Lower lobe of right lung (tissue), 2 donors: Measurements from ENCODE around the gene AGMO. TPM values are rescaled to one million over a fixed set of nuclear protein-coding genes. Genes with fewer than 3 reads are reported as not detected.

Experiments
- ATAC-seq, 2 donors: fragments of 200-7000 bp; cut with Tn5 transposase; one replicate each; pipeline ENCODE4 v1.9.1; 2020 to 2022; ENCODE audit warnings: mild to moderate bottlenecking in 2 of 2, moderate library complexity in 2 of 2
- DNase-seq: peaks from one replicate; pipeline ENCODE4 v3.0.0-alpha.2; 2020
- H3K27ac ChIP-seq: fragments of 200-600 bp; one replicate; pipeline ENCODE4 v1.8.0; 2022
- H3K27me3 ChIP-seq: fragments of 200-600 bp; one replicate; pipeline ENCODE4 v1.8.0; 2022; ENCODE audit warnings: low read depth
- H3K36me3 ChIP-seq: fragments of 200-600 bp; one replicate; pipeline ENCODE4 v1.8.0; 2022; ENCODE audit warnings: mild to moderate bottlenecking
- H3K4me1 ChIP-seq: fragments of 200-600 bp; one replicate; pipeline ENCODE4 v1.8.0; 2022
- H3K4me3 ChIP-seq: fragments of 200-600 bp; one replicate; pipeline ENCODE4 v1.8.0; 2022; ENCODE audit warnings: mild to moderate bottlenecking
- H3K9me3 ChIP-seq: fragments of 200-600 bp; one replicate; pipeline ENCODE4 v1.8.0; 2022
- intact Hi-C: fragments of 100-400 bp; cut with DNase I; formaldehyde crosslinking; loops from one replicate; pipeline ENCODE4 v1.11.0; 2022
- total RNA-seq: library from RNA; stranded (reverse); fragmentation: NEBNext Ultra II Directional; extraction: Animal tissue kit (Norgen Biotek cat#: 25700); gene quantifications from one replicate; pipeline ENCODE4 v1.2.1, GENCODE V29; 2021
- TF ChIP-seq, protein P1 (sequence below): fragments of 200-600 bp; IDR thresholded peaks from one replicate; pipeline ENCODE4 v1.8.0; 2022; ENCODE audit warnings: antibody characterized with exemption, mild to moderate bottlenecking
- donor health status: DM: no; HTN: yes; CAD: no; lungs with severe emphysema.

The AGMO gene
- total RNA-seq, 1 donor from 2014 or later = not detected

DNA sequence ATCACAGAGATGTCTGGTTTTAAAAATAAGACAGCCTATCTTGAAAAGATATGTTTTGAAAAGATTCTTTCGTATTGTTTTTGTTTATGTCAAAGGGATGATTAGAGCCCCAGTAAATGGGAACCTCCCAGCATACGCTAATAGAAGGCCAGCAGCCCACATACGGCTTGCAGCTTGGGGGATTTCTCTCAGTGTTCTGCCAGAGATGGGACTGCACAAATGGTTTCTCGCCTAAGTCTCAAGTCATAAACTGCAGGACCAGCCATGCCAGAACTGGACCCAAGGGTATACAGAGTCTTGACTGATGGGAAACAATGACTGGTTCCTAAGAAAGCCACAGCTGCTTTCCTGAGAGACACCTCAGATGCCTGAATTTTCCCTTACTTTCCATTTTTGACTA lies 352.4 kb downstream of the AGMO start:
- Histone ChIP-seq H3K4me1 (no peaks in the 10 kb centered on the region), H3K27ac (no peak overlapping the region), H3K4me3 (no peak overlapping the region), H3K9me3 (no peaks in the 10 kb centered on the region), H3K36me3 (no peaks in the 10 kb centered on the region), H3K27me3 (no peaks in the 10 kb centered on the region)
- intact Hi-C loops = no loop called here
- ATAC-seq (no peak), DNase-seq (no peak)
- TF ChIP-seq, protein P1, sequence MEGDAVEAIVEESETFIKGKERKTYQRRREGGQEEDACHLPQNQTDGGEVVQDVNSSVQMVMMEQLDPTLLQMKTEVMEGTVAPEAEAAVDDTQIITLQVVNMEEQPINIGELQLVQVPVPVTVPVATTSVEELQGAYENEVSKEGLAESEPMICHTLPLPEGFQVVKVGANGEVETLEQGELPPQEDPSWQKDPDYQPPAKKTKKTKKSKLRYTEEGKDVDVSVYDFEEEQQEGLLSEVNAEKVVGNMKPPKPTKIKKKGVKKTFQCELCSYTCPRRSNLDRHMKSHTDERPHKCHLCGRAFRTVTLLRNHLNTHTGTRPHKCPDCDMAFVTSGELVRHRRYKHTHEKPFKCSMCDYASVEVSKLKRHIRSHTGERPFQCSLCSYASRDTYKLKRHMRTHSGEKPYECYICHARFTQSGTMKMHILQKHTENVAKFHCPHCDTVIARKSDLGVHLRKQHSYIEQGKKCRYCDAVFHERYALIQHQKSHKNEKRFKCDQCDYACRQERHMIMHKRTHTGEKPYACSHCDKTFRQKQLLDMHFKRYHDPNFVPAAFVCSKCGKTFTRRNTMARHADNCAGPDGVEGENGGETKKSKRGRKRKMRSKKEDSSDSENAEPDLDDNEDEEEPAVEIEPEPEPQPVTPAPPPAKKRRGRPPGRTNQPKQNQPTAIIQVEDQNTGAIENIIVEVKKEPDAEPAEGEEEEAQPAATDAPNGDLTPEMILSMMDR = no peak

DNA sequence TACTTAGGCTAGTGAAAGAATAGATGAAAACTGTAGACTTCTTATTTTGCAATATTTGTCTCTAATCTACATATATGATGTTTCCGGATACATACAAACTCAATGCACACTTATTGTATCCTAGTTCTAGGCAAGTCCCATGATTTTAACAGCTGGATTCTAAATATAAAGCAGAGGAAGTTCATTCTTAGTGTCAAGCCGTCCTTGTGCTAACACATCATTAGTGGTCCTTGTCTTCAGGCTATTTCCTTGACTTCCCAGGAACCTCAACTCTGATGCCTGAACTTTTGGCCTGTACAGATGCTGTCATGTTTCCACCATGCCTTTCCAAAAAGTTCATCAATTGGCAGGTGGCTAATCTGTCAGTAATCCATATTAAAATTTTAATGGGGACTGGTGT lies 357.4 kb downstream of the AGMO start:
- no peak overlapping the region for H3K27ac ChIP-seq
- DNase-seq = no peak
- H3K4me1 ChIP-seq = no peaks in the 10 kb centered on the region
- H3K36me3 ChIP-seq = no peaks in the 10 kb centered on the region
- no peak for ATAC-seq
- intact Hi-C loops = no loop called here
- no peak overlapping the region for H3K4me3 ChIP-seq
- H3K27me3 ChIP-seq = no peaks in the 10 kb centered on the region
- TF ChIP-seq, protein P1 = no peak
- no peaks in the 10 kb centered on the region for H3K9me3 ChIP-seq

DNA sequence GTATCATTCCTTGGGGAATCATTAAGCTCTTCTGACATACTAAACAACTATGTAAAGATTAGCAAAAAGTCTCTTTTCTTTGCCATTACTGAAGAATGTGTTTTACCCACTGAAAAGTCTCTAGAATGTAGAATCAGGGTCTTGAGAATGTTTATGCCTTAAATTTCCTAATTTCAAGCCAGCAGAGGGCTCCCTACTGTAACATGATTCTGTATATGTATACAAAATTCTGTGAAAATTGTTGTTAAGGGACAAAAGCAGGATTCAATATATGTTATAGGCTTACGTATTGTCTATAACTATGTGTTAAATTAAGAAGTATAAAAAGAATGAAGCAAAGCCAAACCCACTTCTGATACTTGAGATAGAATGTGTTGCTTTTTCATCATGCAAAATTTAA lies 362.3 kb downstream of the AGMO start:
- no peaks in the 10 kb centered on the region for H3K4me1 ChIP-seq
- ATAC-seq = no peak
- no peak for DNase-seq

DNA sequence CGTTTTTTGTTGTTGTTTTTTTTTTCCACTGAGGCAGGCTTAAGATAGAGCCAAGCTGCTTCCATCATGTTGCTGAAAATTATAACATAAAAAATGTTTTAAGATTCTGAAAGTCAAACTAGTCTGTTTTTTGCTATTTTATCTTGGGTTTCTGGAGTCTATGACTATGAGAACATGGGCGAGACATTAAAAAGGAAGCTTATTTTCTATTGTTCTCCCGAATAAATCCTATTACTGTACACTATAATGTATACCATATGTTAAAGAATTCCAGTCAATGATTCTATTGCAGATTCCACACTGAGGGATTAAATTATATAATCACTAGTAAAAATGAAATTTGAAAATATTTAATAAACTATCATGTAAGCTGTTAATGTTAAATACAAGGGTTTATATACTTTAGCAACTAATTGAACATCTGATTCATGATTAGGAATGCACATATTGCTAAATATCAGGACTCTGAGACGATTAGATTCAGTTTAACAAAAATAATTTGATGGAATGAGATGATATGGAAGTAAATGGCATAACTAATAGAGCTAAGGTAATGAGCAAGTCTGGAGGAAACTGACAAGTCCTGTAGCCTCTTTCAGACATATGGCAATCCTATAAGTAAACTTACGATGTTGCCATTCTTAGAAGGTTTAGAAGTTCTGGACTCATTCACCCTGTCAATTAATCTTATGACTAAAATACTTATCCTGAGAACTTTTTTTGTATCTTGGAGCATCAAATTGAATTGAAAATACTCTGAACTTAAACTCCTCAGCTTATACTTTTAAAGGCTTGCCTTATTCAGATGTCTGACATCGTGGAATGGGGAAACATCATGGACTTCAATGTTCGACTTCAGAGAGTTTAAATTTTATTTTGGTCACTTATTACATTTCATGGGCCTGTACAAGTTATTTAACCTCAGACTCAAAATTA lies 364.5 kb downstream of the AGMO start:
- ATAC-seq = no peak
- TF ChIP-seq, protein P1 = no peak
- no peaks in the 10 kb centered on the region for H3K27me3 ChIP-seq

More for the DNA sequence above, 362.3 kb downstream of the AGMO start:
- no peak overlapping the region for H3K4me3 ChIP-seq
- no peak overlapping the region for H3K27ac ChIP-seq
- intact Hi-C loops = no loop called here
- no peaks in the 10 kb centered on the region for H3K27me3 ChIP-seq
- H3K36me3 ChIP-seq = no peaks in the 10 kb centered on the region
- no peaks in the 10 kb centered on the region for H3K9me3 ChIP-seq
- TF ChIP-seq, protein P1 = no peak

DNA sequence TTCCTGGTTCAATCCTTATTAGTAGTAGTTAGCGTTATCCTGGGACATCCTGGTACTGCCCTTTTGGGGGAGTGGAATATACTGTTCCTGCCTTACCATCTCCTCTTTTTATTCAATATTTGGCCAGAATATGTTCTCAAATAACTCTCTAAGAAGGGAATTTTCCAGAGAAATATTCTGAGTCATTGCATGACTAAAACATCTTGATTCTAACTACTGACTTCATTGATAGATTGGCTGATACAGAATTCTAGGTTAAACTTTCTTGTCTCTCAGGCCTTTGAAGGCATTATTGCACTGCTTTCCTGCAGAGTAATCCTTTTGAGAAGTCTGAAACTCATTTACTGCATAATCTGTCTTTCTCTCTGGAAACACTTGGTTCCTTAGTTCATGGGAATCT lies 383.8 kb downstream of the AGMO start:
- intact Hi-C loops = no loop called here
- Histone ChIP-seq H3K27ac (no peak overlapping the region), H3K36me3 (no peaks in the 10 kb centered on the region), H3K9me3 (no peaks in the 10 kb centered on the region), H3K4me1 (no peaks in the 10 kb centered on the region), H3K27me3 (no peaks in the 10 kb centered on the region), H3K4me3 (no peak overlapping the region)
- ATAC-seq = no peak
- DNase-seq = no peak
- TF ChIP-seq, protein P1 = no peak

More for the DNA sequence above, 364.5 kb downstream of the AGMO start:
- no peak for DNase-seq
- Histone ChIP-seq H3K36me3 (no peaks in the 10 kb centered on the region), H3K4me3 (no peak overlapping the region), H3K4me1 (no peaks in the 10 kb centered on the region), H3K9me3 (no peaks in the 10 kb centered on the region), H3K27ac (no peak overlapping the region)
- intact Hi-C loops = no loop called here
